ENCODE results near the gene NPBWR2. TPM values are rescaled to one million over a fixed set of nuclear protein-coding genes. Genes with fewer than 3 reads are reported as not detected.

The NPBWR2 gene
- polyA plus RNA-seq, 1 of the 3 experiments (the other 2 are of a cell fraction), result not detected

- WGBS (ENCODE audit: low lambda C conversion rate), result 3% methylated on average over 10 of the region's 52 CpGs
- H3K79me2 ChIP-seq (ENCODE audit: insufficient read depth), result no peaks in the 10 kb centered on the region
- H3K9me2 ChIP-seq, result no peaks in the 10 kb centered on the region
- no peaks in the 10 kb centered on the region for H3K9me3 ChIP-seq
- peaks cover 14% of the 10 kb centered on the region for H3F3A ChIP-seq (replicated peaks; ENCODE audit: insufficient read depth)
- TF ChIP-seq, protein P1, sequence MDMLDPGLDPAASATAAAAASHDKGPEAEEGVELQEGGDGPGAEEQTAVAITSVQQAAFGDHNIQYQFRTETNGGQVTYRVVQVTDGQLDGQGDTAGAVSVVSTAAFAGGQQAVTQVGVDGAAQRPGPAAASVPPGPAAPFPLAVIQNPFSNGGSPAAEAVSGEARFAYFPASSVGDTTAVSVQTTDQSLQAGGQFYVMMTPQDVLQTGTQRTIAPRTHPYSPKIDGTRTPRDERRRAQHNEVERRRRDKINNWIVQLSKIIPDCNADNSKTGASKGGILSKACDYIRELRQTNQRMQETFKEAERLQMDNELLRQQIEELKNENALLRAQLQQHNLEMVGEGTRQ (IDR thresholded peaks at IDR 0.05; ENCODE audit: borderline replicate concordance, low read depth, low read length), result no peak
- TF ChIP-seq EZH2phosphoT487 (IDR thresholded peaks at IDR 0.05; ENCODE audit: borderline replicate concordance, low read depth) (no peak), MXI1 (IDR thresholded peaks at IDR 0.05; ENCODE audit: low read depth, low read length) (peak; percentile 33; the same call in 1 of the 2 replicates), FOXM1 (IDR thresholded peaks at IDR 0.05; ENCODE audit: low read depth) (no peak), RAD21 (IDR thresholded peaks at IDR 0.05; ENCODE audit: low read length) (peak; percentile 73), CTCF (IDR thresholded peaks at IDR 0.05) (peak; percentile 54), SMC3 (IDR thresholded peaks at IDR 0.05; ENCODE audit: low read depth, low read length) (peak; percentile 70)
- peak; percentile 94 for DNase-seq
- H3K4me2 ChIP-seq, result peak overlapping the region; percentile 85
- no peaks in the 10 kb centered on the region for H4K20me1 ChIP-seq (ENCODE audit: insufficient read depth)
- H3K9ac ChIP-seq, result no peak overlapping the region
- H3K27ac ChIP-seq (ENCODE audit: low read depth in 2 of 2, low read length in 1 of 2), result no peak overlapping the region
- no peaks in the 10 kb centered on the region for H3K36me3 ChIP-seq (replicated peaks in 1 of 2; ENCODE audit: control insufficient read depth in 1 of 2, insufficient read depth in 2 of 2, low read length in 1 of 2)
- H3K27me3 ChIP-seq (ENCODE audit: insufficient read depth), result no peaks in the 10 kb centered on the region; the same call in 1 of the 2 replicates
- ChIA-PET POLR2A (interaction anchor here (1.0 to 1.2 kb wide), 2 partner anchors 37 to 173 kb away, joined by 4 to 6 read pairs; partner anchors contain the start of gene PCMTD2), CTCF (interaction anchor here (0.6 to 12.9 kb wide), 22 partner anchors 9 to 614 kb away, joined by 3 to 252 read pairs (median 4); partner anchors contain the start of genes NPBWR2, PCMTD2 and TCEA2)
- peak overlapping the region; percentile 47 to 53 for H3K4me3 ChIP-seq (ENCODE audit: low read depth in 2 of 2, low read length in 1 of 2)
- H2AFZ ChIP-seq (ENCODE audit: low read depth), result no peak overlapping the region
- H3K4me1 ChIP-seq (ENCODE audit: control insufficient read depth in 1 of 2, insufficient read depth in 2 of 2, low read depth in 1 of 2, low read length in 1 of 2), result peaks cover 8 to 33% of the 10 kb centered on the region in 2 experiments; a peak in 3 of 4 replicates
Measured at GRCh38 chr20:64083378-64083803, 24.0 kb downstream of the NPBWR2 start.

DNA sequence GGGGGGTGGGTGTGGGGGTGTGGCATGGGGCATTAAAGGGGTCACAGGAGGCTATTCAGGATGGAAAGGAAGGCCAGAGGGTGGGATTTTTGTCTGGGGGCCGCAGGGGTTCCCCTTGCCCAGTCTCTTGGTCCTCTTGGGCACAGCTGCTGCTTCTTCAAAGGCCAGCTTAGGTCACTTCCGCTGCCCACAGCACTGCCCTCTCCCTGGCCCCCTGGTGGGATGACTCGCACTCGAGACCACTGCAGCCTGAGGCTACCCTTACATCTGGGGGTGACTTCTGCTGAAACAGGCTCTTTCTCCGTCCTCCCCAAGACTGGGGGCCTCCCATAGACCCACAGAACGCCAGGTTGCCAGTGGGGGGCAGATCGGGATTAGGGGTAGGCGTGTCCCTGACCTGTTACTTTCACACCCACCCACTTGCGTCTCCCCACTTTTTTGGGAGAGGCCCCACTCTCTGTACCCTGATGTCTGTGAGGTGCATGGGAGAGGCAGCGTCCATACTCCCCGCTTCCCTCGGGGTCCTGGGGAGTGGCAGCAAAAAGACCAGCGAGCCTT is 24.5 kb downstream of the NPBWR2 start:
- peaks cover 13 to 36% of the 10 kb centered on the region in 2 experiments; a peak in 3 of 4 replicates for H3K4me1 ChIP-seq (ENCODE audit: control insufficient read depth in 1 of 2, insufficient read depth in 2 of 2, low read depth in 1 of 2, low read length in 1 of 2)
- H3F3A ChIP-seq (replicated peaks; ENCODE audit: insufficient read depth), result peaks cover 14% of the 10 kb centered on the region
- TF ChIP-seq EZH2phosphoT487 (IDR thresholded peaks at IDR 0.05; ENCODE audit: borderline replicate concordance, low read depth) (no peak), MEF2A (IDR thresholded peaks at IDR 0.05; ENCODE audit: borderline replicate concordance, low read depth) (no peak), TCF12 (IDR thresholded peaks at IDR 0.05) (no peak)
- TF ChIP-seq, protein P1 (IDR thresholded peaks at IDR 0.05; ENCODE audit: borderline replicate concordance, low read depth, low read length), result no peak
- no peak overlapping the region for H2AFZ ChIP-seq (ENCODE audit: low read depth)
- DNase-seq, result no peak
- no peaks in the 10 kb centered on the region; the same call in 1 of the 2 replicates for H3K27me3 ChIP-seq (ENCODE audit: insufficient read depth)
- H3K9ac ChIP-seq, result no peak overlapping the region
- no peaks in the 10 kb centered on the region for H3K36me3 ChIP-seq (replicated peaks in 1 of 2; ENCODE audit: control insufficient read depth in 1 of 2, insufficient read depth in 2 of 2, low read length in 1 of 2)
- 20% methylated on average over 11 of the region's 13 CpGs for WGBS (ENCODE audit: low lambda C conversion rate)
- POLR2A ChIA-PET, result no interaction called here
- no peaks in the 10 kb centered on the region for H3K9me2 ChIP-seq
- no peaks in the 10 kb centered on the region for H3K79me2 ChIP-seq (ENCODE audit: insufficient read depth)
- H3K4me3 ChIP-seq (ENCODE audit: low read depth in 2 of 2, low read length in 1 of 2), result peak overlapping the region; percentile 47 to 53; a peak in 3 of 4 replicates
- CTCF ChIA-PET, result interaction anchor here (0.5 to 12.9 kb wide), 14 partner anchors 10 to 130 kb away, joined by 3 to 252 read pairs (median 4); partner anchors contain the start of genes NPBWR2 and TCEA2
- peak overlapping the region; percentile 85 for H3K4me2 ChIP-seq
- H4K20me1 ChIP-seq (ENCODE audit: insufficient read depth), result no peaks in the 10 kb centered on the region
- H3K9me3 ChIP-seq, result no peaks in the 10 kb centered on the region
- H3K27ac ChIP-seq (ENCODE audit: low read depth in 2 of 2, low read length in 1 of 2), result no peak overlapping the region

Data from SK-N-SH (cell line).